IMR-90 (cell line): ENCODE data around the gene TRAF7. TPM values are rescaled to one million over a fixed set of nuclear protein-coding genes. Genes with fewer than 3 reads are reported as not detected.

ENCODE experiments used
- ATAC-seq: fragments of 200-7000 bp; cut with Tn5 transposase; 2 replicates; pipeline ENCODE4 v1.9.1; 2020; ENCODE audit warnings: low read depth, mild to moderate bottlenecking, moderate library complexity
- BruUV-seq: library from RNA; stranded (reverse); fragments of 400-500 nt; replicated peaks from 2 replicates; lab custom pipeline; 2021; lab: Mats Ljungman, UMichigan
- CTCF ChIA-PET: fragments of 300-600 bp; formaldehyde crosslinking; extraction: SDS; loops from one replicate; lab custom pipeline; 2021; ENCODE audit warnings: antibody characterized with exemption; lab: Yijun Ruan, JAX
- POLR2A ChIA-PET: fragments of 300-600 bp; sonication (Branson Sonifier 250); formaldehyde crosslinking; loops from one replicate; lab custom pipeline; 2022; ENCODE audit warnings: antibody characterized with exemption; ENCODE audit not compliant: unreplicated experiment; lab: Charles Lee
- DNase-seq: peaks from one replicate; pipeline ENCODE4 v3.0.0; 2013
- H2AFZ ChIP-seq: replicated peaks from 2 replicates; pipeline ENCODE3; 2013; ENCODE audit warnings: low read length, mild to moderate bottlenecking; ENCODE audit not compliant: poor library complexity
- H2AK5ac ChIP-seq: 2 replicates; pipeline ENCODE4 v1.6.1; 2013; ENCODE audit warnings: low read depth, low read length, inconsistent platforms
- H2AK9ac ChIP-seq: replicated peaks from 2 replicates; pipeline ENCODE3; 2013; ENCODE audit warnings: mild to moderate bottlenecking, low read depth, low read length, moderate library complexity; ENCODE audit not compliant: poor library complexity
- H2BK120ac ChIP-seq: 2 replicates; pipeline ENCODE4 v1.6.1; 2013; ENCODE audit warnings: low read depth, low read length, inconsistent platforms
- H2BK15ac ChIP-seq: 3 replicates; pipeline ENCODE4 v1.6.1; 2013; ENCODE audit warnings: low read depth, low read length, inconsistent platforms
- H2BK20ac ChIP-seq: 2 replicates; pipeline ENCODE4 v1.6.1; 2013; ENCODE audit warnings: low read depth, mild to moderate bottlenecking, inconsistent platforms, low read length, moderate library complexity
- H2BK5ac ChIP-seq: 2 replicates; pipeline ENCODE4 v1.6.1; 2013; ENCODE audit warnings: mild to moderate bottlenecking, low read depth, low read length, inconsistent platforms; ENCODE audit not compliant: poor library complexity, severe bottlenecking
- H3K14ac ChIP-seq: replicated peaks from 2 replicates; pipeline ENCODE4 v1.6.1; 2013; ENCODE audit warnings: low read depth, low read length, inconsistent platforms
- H3K18ac ChIP-seq: 2 replicates; pipeline ENCODE4 v1.6.1; 2013; ENCODE audit warnings: low read depth, low read length, control low read depth
- H3K23ac ChIP-seq: 2 replicates; pipeline ENCODE4 v1.6.1; 2013; ENCODE audit warnings: low read depth, low read length, inconsistent platforms
- H3K27ac ChIP-seq: 2 replicates; pipeline ENCODE4 v1.5.1; 2013; ENCODE audit warnings: mild to moderate bottlenecking, control low read depth, low read length; ENCODE audit not compliant: insufficient read depth
- H3K27me3 ChIP-seq: 2 replicates; pipeline ENCODE4 v1.6.1; 2013; ENCODE audit warnings: low read length; ENCODE audit not compliant: control insufficient read depth, insufficient read depth
- H3K36me3 ChIP-seq: 2 replicates; pipeline ENCODE4 v1.6.1; 2013; ENCODE audit warnings: low read length, mixed read lengths; ENCODE audit not compliant: control insufficient read depth, insufficient read depth
- H3K4ac ChIP-seq: 2 replicates; pipeline ENCODE4 v1.6.1; 2013; ENCODE audit warnings: low read depth, low read length, inconsistent platforms
- H3K4me1 ChIP-seq: 2 replicates; pipeline ENCODE4 v1.6.1; 2013; ENCODE audit warnings: low read length, mixed read lengths; ENCODE audit not compliant: control insufficient read depth, insufficient read depth
- H3K4me2 ChIP-seq: 2 replicates; pipeline ENCODE4 v1.6.1; 2013; ENCODE audit warnings: low read depth, mild to moderate bottlenecking, control low read depth, low read length, moderate library complexity
- H3K4me3 ChIP-seq: 2 replicates; pipeline ENCODE4 v1.5.1; 2013; ENCODE audit warnings: low read depth, mild to moderate bottlenecking, control low read depth, low read length, moderate library complexity; ENCODE audit not compliant: insufficient read depth
- H3K56ac ChIP-seq: 2 replicates; pipeline ENCODE4 v1.6.1; 2013; ENCODE audit warnings: low read length, inconsistent platforms; ENCODE audit not compliant: insufficient read depth; ENCODE audit errors: extremely low read depth
- H3K79me1 ChIP-seq, 2 experiments: 2 replicates each; pipeline ENCODE4 v1.6.1; 2013; ENCODE audit warnings: low read length in 2 of 2, inconsistent platforms in 1 of 2, low read depth in 1 of 2
- H3K9ac ChIP-seq: 2 replicates; pipeline ENCODE4 v1.6.1; 2013; ENCODE audit warnings: low read depth, low read length, control low read depth
- H3K9me1 ChIP-seq: 2 replicates; pipeline ENCODE4 v1.6.1; 2013; ENCODE audit warnings: low read length, inconsistent platforms; ENCODE audit not compliant: insufficient read depth
- H3K9me3 ChIP-seq: 2 replicates; pipeline ENCODE4 v1.6.1; 2013; ENCODE audit warnings: low read length; ENCODE audit not compliant: control insufficient read depth, insufficient read depth
- H4K20me1 ChIP-seq: 2 replicates; pipeline ENCODE4 v1.6.1; 2013; ENCODE audit warnings: low read length, inconsistent platforms; ENCODE audit not compliant: insufficient read depth
- H4K5ac ChIP-seq: 2 replicates; pipeline ENCODE4 v1.6.1; 2013; ENCODE audit warnings: mild to moderate bottlenecking, low read depth, low read length, control low read depth
- H4K8ac ChIP-seq, 2 experiments: 2 replicates each; pipeline ENCODE4 v1.6.1; 2013; ENCODE audit warnings: low read depth in 2 of 2, low read length in 2 of 2, control low read depth in 1 of 2, inconsistent platforms in 1 of 2
- H4K91ac ChIP-seq: 2 replicates; pipeline ENCODE4 v1.6.1; 2013; ENCODE audit warnings: low read depth, low read length, inconsistent platforms; ENCODE audit not compliant: insufficient read depth
- CTCF ChIP-seq: conservative IDR thresholded peaks from 2 replicates; pipeline ENCODE4 v1.5.1; 2012; ENCODE audit warnings: mild to moderate bottlenecking, low read depth, low read length, improper control_type of control experiment
- FOS ChIP-seq: fragments of 150-350 bp; IDR thresholded peaks from 2 replicates; pipeline ENCODE4 v1.6.1; 2016; ENCODE audit warnings: low read depth, low read length
- SMC3 ChIP-seq: fragments of 150-350 bp; IDR thresholded peaks from 2 replicates; pipeline ENCODE4 v1.6.1; 2016; ENCODE audit warnings: low read depth, mild to moderate bottlenecking, antibody characterized with exemption, low read length, moderate library complexity
- WGBS, 2 experiments: methylation state at CpG; one replicate each; pipeline versions ENCODE4 v1.1.5 to v1.1.7; 2013; ENCODE audit warnings: missing lambda C conversion rate in 2 of 2; ENCODE audit not compliant: insufficient read length in 1 of 2; ENCODE audit errors: extremely low coverage in 2 of 2; 5-methylcytosine and 5-hydroxymethylcytosine counted together
- dilution Hi-C: fragments of 300-500 bp; cut with HindIII; formaldehyde crosslinking; loops from one replicate; pipeline ENCODE4 v1.14.3; 2018; ENCODE audit warnings: low sequenced_read_pairs; ENCODE audit not compliant: unreplicated experiment
- in situ Hi-C: fragments of 300-500 bp; cut with MboI; formaldehyde crosslinking; loops from 3 replicates; pipeline ENCODE4 v1.14.3; 2019; ENCODE audit warnings: low sequenced_read_pairs, inconsistent platforms, mixed read lengths
- intact Hi-C: fragments of 100-400 bp; cut with micrococcal nuclease; formaldehyde crosslinking; loops from 2 replicates; pipeline ENCODE4 v1.10.0; 2022
- polyA plus RNA-seq, 3 experiments: library from polyadenylated mRNA; depleted of rRNA; stranded (reverse); fragments of >200 nt; gene quantifications; 2 replicates each; pipeline ENCODE4 v1.2.3, GENCODE V29; 2012; ENCODE audit warnings: low replicate concordance in 1 of 3
- total RNA-seq: library from RNA; depleted of rRNA; stranded (reverse); fragments of >200 nt; gene quantifications from 2 replicates; pipeline ENCODE4 v1.2.3, GENCODE V29; 2012

TRAF7 gene
- total and polyA plus RNA-seq, 2 of the 4 experiments (the other 2 are of a cell fraction), result 29.6 to 52.6 TPM

- no peak for TF ChIP-seq CTCF
- TF ChIP-seq FOS, result no peak
Observed at GRCh38 chr16:2213817-2214718, 58.5 kb downstream of the TRAF7 start (continued).

- peak within 1 kb of the TSS; percentile 79 for H3K56ac ChIP-seq
- no TSS peak for BruUV-seq
- no peaks in the 10 kb centered on the region for H3K27me3 ChIP-seq
- H4K20me1 ChIP-seq, result peaks cover 12% of the 10 kb centered on the region
- peak within 1 kb of the TSS; percentile 87 for H3K4me3 ChIP-seq
- H3K36me3 ChIP-seq, result peaks cover 5% of the 10 kb centered on the region
- dilution Hi-C loops, result no loop called here
- ChIA-PET CTCF (interaction anchor here (0.8 kb wide), 1 partner anchor 292 kb away, joined by 3 read pairs; no protein-coding TSS in a partner anchor), POLR2A (no interaction called here)
- DNase-seq (no peak), ATAC-seq (peak; percentile 94)
- H2AK9ac ChIP-seq, result peak within 1 kb of the TSS; percentile 93
- peak within 1 kb of the TSS; percentile 89 for H3K9ac ChIP-seq
- H2BK120ac ChIP-seq, result peak within 1 kb of the TSS; percentile 17; the same call in 1 of the 2 replicates
- peak within 1 kb of the TSS; percentile 81 for H4K5ac ChIP-seq
- H3K14ac ChIP-seq, result peak within 1 kb of the TSS; percentile 77
- peak within 1 kb of the TSS; percentile 22 for H4K91ac ChIP-seq
- intact Hi-C loops, result no loop called here
- peak within 1 kb of the TSS; percentile 72 for H3K23ac ChIP-seq
- H3K4ac ChIP-seq, result peak within 1 kb of the TSS; percentile 88
- no peak within 1 kb of the TSS for H2BK20ac ChIP-seq
- in situ Hi-C loops, result no loop called here
- peak within 1 kb of the TSS; percentile 40; the same call in 1 of the 2 replicates for H3K18ac ChIP-seq
- 0% methylated on average over 25 of the region's 48 CpGs; no CpG with 5 or more reads in 1 of the 2 experiments for WGBS, 2 experiments
- peaks cover 14 to 30% of the 10 kb centered on the region in 2 experiments for H3K79me1 ChIP-seq
- H3K27ac ChIP-seq, result peak within 1 kb of the TSS; percentile 86
- H2AFZ ChIP-seq, result peak within 1 kb of the TSS; percentile 98
- no peaks in the 10 kb centered on the region for H3K9me1 ChIP-seq
- 0 out of 3 replicates have a peak within 1 kb of the TSS, but pooled peaks have one; percentile 8 for H2BK15ac ChIP-seq
- H2BK5ac ChIP-seq, result peak within 1 kb of the TSS; percentile 84
- H2AK5ac ChIP-seq, result peak within 1 kb of the TSS; percentile 65
- no peak for TF ChIP-seq SMC3
- peak; percentile 97 for TF ChIP-seq FOS
- 0 out of 2 replicates have a peak, but pooled peaks have one; percentile 3 for TF ChIP-seq CTCF
- H3K9me3 ChIP-seq, result no peaks in the 10 kb centered on the region
- H3K4me1 ChIP-seq, result peaks cover 7% of the 10 kb centered on the region
- H4K8ac ChIP-seq, result peak within 1 kb of the TSS; percentile 72 to 99
- H3K4me2 ChIP-seq, result peak within 1 kb of the TSS; percentile 93
Observed at GRCh38 chr16:2214719-2214968, 59.1 kb downstream of the TRAF7 start, which contains the start of gene PGP. TSS of gene PGP (minus strand) at chr16:2214840. CDS start at chr16:2214777, 63 bp downstream.
